ENCODE data around the gene PHLDA1.

DNA sequence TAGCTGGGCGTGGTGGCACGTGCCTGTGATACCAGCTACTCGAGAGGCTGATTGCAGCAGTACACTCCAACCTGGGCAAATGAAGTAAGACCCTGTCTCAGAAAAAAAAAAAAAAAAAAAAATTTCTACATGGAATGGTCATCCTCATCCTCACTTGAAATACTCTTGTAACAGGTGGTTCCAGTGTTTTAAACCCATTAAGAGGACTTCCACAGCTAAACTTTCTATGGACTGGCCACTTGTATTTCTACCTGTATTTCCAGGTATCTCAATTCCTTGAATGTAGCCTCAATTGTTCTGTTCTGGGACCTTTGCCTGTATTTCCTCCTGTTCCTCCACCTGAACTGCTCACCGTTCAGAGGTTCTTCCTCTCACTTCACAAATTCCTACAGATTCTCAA, 11.8 kb upstream of the PHLDA1 start:
- TF ChIP-seq, protein P1, sequence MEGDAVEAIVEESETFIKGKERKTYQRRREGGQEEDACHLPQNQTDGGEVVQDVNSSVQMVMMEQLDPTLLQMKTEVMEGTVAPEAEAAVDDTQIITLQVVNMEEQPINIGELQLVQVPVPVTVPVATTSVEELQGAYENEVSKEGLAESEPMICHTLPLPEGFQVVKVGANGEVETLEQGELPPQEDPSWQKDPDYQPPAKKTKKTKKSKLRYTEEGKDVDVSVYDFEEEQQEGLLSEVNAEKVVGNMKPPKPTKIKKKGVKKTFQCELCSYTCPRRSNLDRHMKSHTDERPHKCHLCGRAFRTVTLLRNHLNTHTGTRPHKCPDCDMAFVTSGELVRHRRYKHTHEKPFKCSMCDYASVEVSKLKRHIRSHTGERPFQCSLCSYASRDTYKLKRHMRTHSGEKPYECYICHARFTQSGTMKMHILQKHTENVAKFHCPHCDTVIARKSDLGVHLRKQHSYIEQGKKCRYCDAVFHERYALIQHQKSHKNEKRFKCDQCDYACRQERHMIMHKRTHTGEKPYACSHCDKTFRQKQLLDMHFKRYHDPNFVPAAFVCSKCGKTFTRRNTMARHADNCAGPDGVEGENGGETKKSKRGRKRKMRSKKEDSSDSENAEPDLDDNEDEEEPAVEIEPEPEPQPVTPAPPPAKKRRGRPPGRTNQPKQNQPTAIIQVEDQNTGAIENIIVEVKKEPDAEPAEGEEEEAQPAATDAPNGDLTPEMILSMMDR (IDR thresholded peaks at IDR 0.05 in 4 of 5, conservative IDR thresholded peaks at IDR 0.05 in 1 of 5) = no peak
- no peak for TF ChIP-seq POLR2A (IDR thresholded peaks at IDR 0.05)
